Mesendoderm (in vitro differentiated cells): ENCODE data around the gene TM7SF2.

Experiments
- DNase-seq: peaks from one replicate; pipeline ENCODE4 v3.0.0; 2013
- H2AK5ac ChIP-seq: 2 replicates; pipeline ENCODE4 v1.6.1; 2013; ENCODE audit warnings: low read length, inconsistent platforms
- H2BK120ac ChIP-seq: 2 replicates; pipeline ENCODE4 v1.6.1; 2013; ENCODE audit warnings: low read depth, mild to moderate bottlenecking, low read length, moderate library complexity, mixed read lengths
- H2BK15ac ChIP-seq: replicated peaks from 2 replicates; pipeline ENCODE4 v1.6.1; 2013; ENCODE audit warnings: low read depth, mild to moderate bottlenecking, moderate library complexity
- H2BK5ac ChIP-seq: 2 replicates; pipeline ENCODE4 v1.6.1; 2013; ENCODE audit warnings: low read length, inconsistent platforms
- H3K18ac ChIP-seq: 2 replicates; pipeline ENCODE4 v1.6.1; 2013; ENCODE audit warnings: mild to moderate bottlenecking, low read length, mixed read lengths
- H3K23ac ChIP-seq: one replicate; pipeline ENCODE4 v1.6.1; 2013; ENCODE audit warnings: low read length
- H3K27ac ChIP-seq: 2 replicates; pipeline ENCODE4 v1.5.1; 2013; ENCODE audit warnings: low read depth, mild to moderate bottlenecking, inconsistent platforms, low read length, moderate library complexity
- H3K27me3 ChIP-seq: 2 replicates; pipeline ENCODE4 v1.6.1; 2013; ENCODE audit warnings: low read length, control low read depth, mild to moderate bottlenecking, inconsistent platforms; ENCODE audit not compliant: insufficient read depth, poor library complexity
- H3K36me3 ChIP-seq: 2 replicates; pipeline ENCODE4 v1.6.1; 2013; ENCODE audit warnings: low read length, inconsistent platforms; ENCODE audit not compliant: control insufficient read depth, insufficient read depth
- H3K4ac ChIP-seq: one replicate; pipeline ENCODE4 v1.6.1; 2013; ENCODE audit warnings: low read depth, mild to moderate bottlenecking, low read length, moderate library complexity
- H3K4me1 ChIP-seq: 2 replicates; pipeline ENCODE4 v1.6.1; 2013; ENCODE audit warnings: low read depth, low read length, inconsistent platforms; ENCODE audit not compliant: control insufficient read depth
- H3K4me2 ChIP-seq: 2 replicates; pipeline ENCODE4 v1.6.1; 2013; ENCODE audit warnings: low read length
- H3K4me3 ChIP-seq: 2 replicates; pipeline ENCODE4 v1.5.1; 2013; ENCODE audit warnings: mild to moderate bottlenecking, low read length
- H3K56ac ChIP-seq: one replicate; pipeline ENCODE4 v1.6.1; 2013; ENCODE audit warnings: low read length
- H3K79me1 ChIP-seq: 2 replicates; pipeline ENCODE4 v1.6.1; 2013; ENCODE audit warnings: low read length, inconsistent platforms
- H3K79me2 ChIP-seq: 2 replicates; pipeline ENCODE4 v1.6.1; 2013; ENCODE audit warnings: mild to moderate bottlenecking, low read length; ENCODE audit not compliant: control insufficient read depth, insufficient read depth
- H3K9ac ChIP-seq: 2 replicates; pipeline ENCODE4 v1.6.1; 2013; ENCODE audit warnings: low read length, inconsistent platforms
- H4K5ac ChIP-seq: one replicate; pipeline ENCODE4 v1.6.1; 2013; ENCODE audit warnings: low read length
- H4K8ac ChIP-seq: one replicate; pipeline ENCODE4 v1.6.1; 2013; ENCODE audit warnings: low read depth, mild to moderate bottlenecking, control low read depth, low read length, moderate library complexity
- WGBS: extraction: QIAGEN DNeasy Blood & Tissue Kit; methylation state at CpG from one replicate; pipeline ENCODE4 v1.1.7; 2013; ENCODE audit warnings: low lambda C conversion rate, missing lambda C conversion rate; ENCODE audit not compliant: insufficient coverage; ENCODE audit errors: extremely low coverage; 5-methylcytosine and 5-hydroxymethylcytosine counted together

TM7SF2 gene

GRCh38 chr11:65135633-65136145, 24.0 kb downstream of the TM7SF2 start:
- peak overlapping the region; percentile 75 for H3K9ac ChIP-seq
- H3K4me1 ChIP-seq: peaks cover 2% of the 10 kb centered on the region
- no peak overlapping the region for H4K8ac ChIP-seq
- no peak overlapping the region for H3K4ac ChIP-seq
- peak overlapping the region; percentile 19 for H3K4me2 ChIP-seq
- H3K4me3 ChIP-seq: no peak overlapping the region
- no peaks in the 10 kb centered on the region for H3K36me3 ChIP-seq
- no peak overlapping the region for H3K23ac ChIP-seq
- peaks cover 16% of the 10 kb centered on the region for H3K79me1 ChIP-seq
- no peak overlapping the region for H2BK120ac ChIP-seq
- H3K27me3 ChIP-seq: no peaks in the 10 kb centered on the region
- WGBS: no CpG with 5 or more reads among the region's 11 CpGs
- no peak overlapping the region for H2BK15ac ChIP-seq
- H3K18ac ChIP-seq: no peak overlapping the region
- no peak overlapping the region for H4K5ac ChIP-seq
- no peak for DNase-seq
- peak overlapping the region; percentile 83 for H3K56ac ChIP-seq
- H3K27ac ChIP-seq: no peak overlapping the region
- peaks cover 13% of the 10 kb centered on the region for H3K79me2 ChIP-seq
- no peak overlapping the region for H2BK5ac ChIP-seq
- peak overlapping the region; percentile 19 for H2AK5ac ChIP-seq

GRCh38 chr11:65136515-65137096, 24.9 kb downstream of the TM7SF2 start:
- H3K4me3 ChIP-seq: no peak overlapping the region

GRCh38 chr11:65141896-65142494, 30.3 kb downstream of the TM7SF2 start:
- H4K8ac ChIP-seq: no peak overlapping the region
- no peak overlapping the region for H3K18ac ChIP-seq
- H3K56ac ChIP-seq: no peak overlapping the region
- no peak overlapping the region for H3K4me2 ChIP-seq
- no peak overlapping the region for H2BK5ac ChIP-seq
- no peak overlapping the region for H2BK15ac ChIP-seq
- H3K27ac ChIP-seq: no peak overlapping the region
- no peaks in the 10 kb centered on the region for H3K79me1 ChIP-seq
- H3K9ac ChIP-seq: no peak overlapping the region
- H2AK5ac ChIP-seq: no peak overlapping the region
- H3K27me3 ChIP-seq: no peaks in the 10 kb centered on the region
- H3K23ac ChIP-seq: no peak overlapping the region
- no peak overlapping the region for H3K4ac ChIP-seq
- no peak overlapping the region for H4K5ac ChIP-seq
- no peaks in the 10 kb centered on the region for H3K4me1 ChIP-seq
- no peaks in the 10 kb centered on the region for H3K79me2 ChIP-seq
- H2BK120ac ChIP-seq: no peak overlapping the region
- no peak overlapping the region for H3K4me3 ChIP-seq
- no peaks in the 10 kb centered on the region for H3K36me3 ChIP-seq
- no peak for DNase-seq
- no CpG with 5 or more reads among the region's 7 CpGs for WGBS

More at GRCh38 chr11:65136515-65137096, 24.9 kb downstream of the TM7SF2 start:
- peak overlapping the region; percentile 55 for H2AK5ac ChIP-seq
- H3K27ac ChIP-seq: no peak overlapping the region
- H3K23ac ChIP-seq: no peak overlapping the region
- H3K4me1 ChIP-seq: peaks cover 2% of the 10 kb centered on the region
- WGBS: no CpG with 5 or more reads among the region's 15 CpGs
- no peak overlapping the region for H3K4me2 ChIP-seq
- H3K27me3 ChIP-seq: no peaks in the 10 kb centered on the region
- H4K5ac ChIP-seq: no peak overlapping the region
- no peak overlapping the region for H3K4ac ChIP-seq
- peaks cover 13% of the 10 kb centered on the region for H3K79me2 ChIP-seq
- no peak overlapping the region for H2BK5ac ChIP-seq
- H3K56ac ChIP-seq: no peak overlapping the region
- H4K8ac ChIP-seq: no peak overlapping the region
- H3K79me1 ChIP-seq: peaks cover 16% of the 10 kb centered on the region
- H3K18ac ChIP-seq: no peak overlapping the region
- no peak overlapping the region for H2BK15ac ChIP-seq
- H3K36me3 ChIP-seq: no peaks in the 10 kb centered on the region
- no peak for DNase-seq
- H3K9ac ChIP-seq: no peak overlapping the region
- no peak overlapping the region for H2BK120ac ChIP-seq

GRCh38 chr11:65147352-65148075, 35.8 kb downstream of the TM7SF2 start:
- Histone ChIP-seq H3K4me3 (no peak overlapping the region), H3K4me1 (no peaks in the 10 kb centered on the region), H3K56ac (no peak overlapping the region), H3K4ac (no peak overlapping the region), H2BK5ac (no peak overlapping the region), H3K9ac (no peak overlapping the region), H3K79me1 (no peaks in the 10 kb centered on the region), H3K27me3 (no peaks in the 10 kb centered on the region), H2BK120ac (no peak overlapping the region), H4K8ac (no peak overlapping the region), H3K18ac (no peak overlapping the region), H4K5ac (no peak overlapping the region), H2BK15ac (no peak overlapping the region), H2AK5ac (no peak overlapping the region), H3K23ac (no peak overlapping the region), H3K27ac (no peak overlapping the region), H3K4me2 (no peak overlapping the region), H3K36me3 (no peaks in the 10 kb centered on the region), H3K79me2 (no peaks in the 10 kb centered on the region)
- DNase-seq: no peak
- WGBS: no CpG with 5 or more reads among the region's 2 CpGs

- Histone ChIP-seq H3K18ac (no peak overlapping the region), H3K27me3 (no peaks in the 10 kb centered on the region), H3K4me2 (no peak overlapping the region), H3K9ac (no peak overlapping the region), H3K79me2 (no peaks in the 10 kb centered on the region), H3K23ac (no peak overlapping the region), H2BK15ac (no peak overlapping the region), H3K36me3 (no peaks in the 10 kb centered on the region), H3K4me1 (no peaks in the 10 kb centered on the region), H3K27ac (no peak overlapping the region), H3K4me3 (no peak overlapping the region), H4K5ac (no peak overlapping the region), H4K8ac (no peak overlapping the region), H3K4ac (no peak overlapping the region), H2BK5ac (no peak overlapping the region), H3K56ac (no peak overlapping the region), H2AK5ac (no peak overlapping the region), H3K79me1 (no peaks in the 10 kb centered on the region), H2BK120ac (no peak overlapping the region)
- DNase-seq: no peak
- no CpG with 5 or more reads among the region's 5 CpGs for WGBS
Observed at GRCh38 chr11:65148657-65149056, 37.0 kb downstream of the TM7SF2 start.
